IPS-18a (cell line): ENCODE measurements around the gene COL4A4.

ENCODE experiments used
- H3K27ac ChIP-seq: one replicate; pipeline ENCODE4 v1.5.1; 2013; ENCODE audit warnings: low read length
- H3K27me3 ChIP-seq: one replicate; pipeline ENCODE4 v1.6.1; 2013; ENCODE audit warnings: mild to moderate bottlenecking, low read length; ENCODE audit not compliant: control insufficient read depth, insufficient read depth
- H3K36me3 ChIP-seq: one replicate; pipeline ENCODE4 v1.6.1; 2013; ENCODE audit warnings: low read depth, low read length; ENCODE audit not compliant: control insufficient read depth
- H3K4me1 ChIP-seq: one replicate; pipeline ENCODE4 v1.6.1; 2013; ENCODE audit warnings: low read depth, low read length; ENCODE audit not compliant: control insufficient read depth
- H3K4me3 ChIP-seq: one replicate; pipeline ENCODE4 v1.5.1; 2013; ENCODE audit warnings: low read length
- H3K9ac ChIP-seq: one replicate; pipeline ENCODE4 v1.6.1; 2013; ENCODE audit warnings: mild to moderate bottlenecking, low read length, moderate library complexity
- H3K9me3 ChIP-seq: one replicate; pipeline ENCODE4 v1.6.1; 2013; ENCODE audit warnings: low read depth, low read length; ENCODE audit not compliant: control insufficient read depth

The COL4A4 gene

DNA sequence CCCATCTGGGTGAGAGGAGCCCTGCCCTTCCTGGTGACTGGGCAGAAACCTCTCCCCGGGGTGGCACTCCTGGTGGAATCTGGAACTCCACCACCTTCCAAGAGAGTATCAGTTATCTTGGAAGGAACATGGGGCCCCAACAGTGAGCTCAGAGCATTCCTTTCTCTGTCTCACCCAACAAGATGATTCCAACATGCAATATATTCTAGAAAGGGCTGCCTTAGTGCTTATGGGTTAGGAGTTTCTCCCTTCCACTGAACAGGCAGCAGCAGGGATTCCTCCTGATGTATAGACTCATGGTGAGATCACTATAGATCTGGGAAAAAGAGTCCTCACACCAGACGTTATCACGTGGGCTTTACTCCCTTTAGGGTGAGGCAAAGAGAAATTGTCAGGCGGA is 147.1 kb downstream of the COL4A4 start:
- no peaks in the 10 kb centered on the region for H3K9me3 ChIP-seq
- no peak overlapping the region for H3K4me3 ChIP-seq
- no peaks in the 10 kb centered on the region for H3K36me3 ChIP-seq
- no peaks in the 10 kb centered on the region for H3K27me3 ChIP-seq
- no peak overlapping the region for H3K27ac ChIP-seq
- no peaks in the 10 kb centered on the region for H3K4me1 ChIP-seq
- H3K9ac ChIP-seq: no peak overlapping the region

DNA sequence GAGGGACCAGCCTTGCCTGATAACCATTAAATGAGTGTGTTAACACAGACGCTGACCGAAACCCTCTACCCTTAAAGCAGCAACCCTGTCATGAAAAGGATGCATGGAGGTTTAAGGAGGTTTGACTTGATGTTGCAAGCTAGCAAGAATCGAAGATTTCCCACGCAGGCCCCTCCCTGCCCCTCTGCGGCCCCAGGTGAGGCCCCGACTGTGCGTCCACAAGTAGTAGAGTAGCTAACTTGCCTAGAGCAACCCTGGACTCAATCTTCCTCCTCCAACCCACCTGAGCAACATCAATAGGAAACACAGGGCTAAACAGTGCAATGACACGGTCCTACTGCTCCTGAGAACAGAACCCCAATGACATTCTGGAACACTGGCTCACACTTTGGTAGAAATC is 150.1 kb downstream of the COL4A4 start:
- H3K27ac ChIP-seq: no peak overlapping the region
- no peaks in the 10 kb centered on the region for H3K9me3 ChIP-seq
- no peaks in the 10 kb centered on the region for H3K36me3 ChIP-seq
- H3K4me1 ChIP-seq: no peaks in the 10 kb centered on the region
- no peak overlapping the region for H3K4me3 ChIP-seq
- H3K9ac ChIP-seq: no peak overlapping the region
- H3K27me3 ChIP-seq: no peaks in the 10 kb centered on the region

DNA sequence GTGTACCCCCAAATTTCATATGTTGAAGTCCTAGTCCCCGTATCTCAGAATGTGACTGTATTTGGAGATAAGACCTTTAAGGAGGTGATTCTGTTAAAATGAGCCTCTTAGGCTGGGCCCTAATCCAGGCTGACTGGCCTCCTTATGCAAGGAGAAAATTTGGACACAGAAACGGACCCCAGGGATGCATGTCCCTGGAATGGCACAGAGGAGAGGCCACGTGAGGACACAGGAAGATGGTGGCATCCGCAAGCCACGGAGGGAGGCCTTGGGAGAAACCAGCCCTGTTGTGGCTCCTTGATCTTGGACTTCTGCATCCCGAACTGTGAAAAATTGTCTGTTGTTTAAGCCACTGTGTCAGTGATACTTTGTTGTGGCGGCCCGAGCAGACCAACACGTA is 150.7 kb downstream of the COL4A4 start:
- no peaks in the 10 kb centered on the region for H3K9me3 ChIP-seq
- H3K27ac ChIP-seq: no peak overlapping the region
- H3K9ac ChIP-seq: no peak overlapping the region
- H3K27me3 ChIP-seq: no peaks in the 10 kb centered on the region
- no peak overlapping the region for H3K4me3 ChIP-seq
- H3K36me3 ChIP-seq: no peaks in the 10 kb centered on the region
- H3K4me1 ChIP-seq: no peaks in the 10 kb centered on the region

DNA sequence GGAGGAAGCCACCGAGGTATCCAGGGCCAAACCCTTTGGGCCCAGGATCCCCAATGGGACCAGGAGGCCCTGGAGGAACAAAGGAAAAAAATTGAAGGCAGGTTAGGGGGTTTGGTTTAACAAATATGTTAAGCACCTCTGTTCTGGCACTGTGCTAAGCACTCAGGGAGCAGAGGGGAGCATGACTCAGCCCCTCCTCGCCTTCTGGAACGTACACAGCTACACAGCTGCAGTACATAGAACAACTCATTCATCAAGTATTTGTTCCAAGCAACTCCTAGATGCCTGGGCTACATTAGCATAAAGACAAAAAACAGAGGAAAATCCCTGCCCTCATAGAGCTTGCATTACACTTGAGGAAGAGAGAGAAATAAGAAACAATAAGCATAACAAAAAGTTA is 153.6 kb downstream of the COL4A4 start:
- no peaks in the 10 kb centered on the region for H3K36me3 ChIP-seq
- H3K4me3 ChIP-seq: no peak overlapping the region
- no peak overlapping the region for H3K9ac ChIP-seq
- H3K4me1 ChIP-seq: no peaks in the 10 kb centered on the region
- no peak overlapping the region for H3K27ac ChIP-seq
- no peaks in the 10 kb centered on the region for H3K9me3 ChIP-seq
- no peaks in the 10 kb centered on the region for H3K27me3 ChIP-seq

DNA sequence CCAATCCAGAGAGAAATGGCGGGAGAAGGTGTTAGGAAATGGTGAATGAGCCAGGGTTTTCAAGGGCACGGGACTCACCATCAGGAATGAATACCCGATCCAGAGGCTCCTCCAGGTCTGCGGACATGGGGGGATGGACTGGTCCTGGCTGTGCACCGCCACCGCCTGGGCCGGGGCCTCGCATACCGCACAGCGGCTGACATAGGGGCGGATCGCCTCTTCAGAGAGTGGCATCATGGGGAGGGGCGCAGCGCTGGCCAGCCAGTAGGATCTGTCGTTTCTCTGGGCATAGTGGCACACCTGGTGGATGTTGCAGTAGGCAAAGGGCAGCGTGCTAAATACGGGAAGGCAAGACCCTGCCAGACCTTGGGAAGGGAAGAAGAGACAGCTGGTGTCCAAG is 156.1 kb downstream of the COL4A4 start:
- no peak overlapping the region for H3K27ac ChIP-seq
- no peaks in the 10 kb centered on the region for H3K4me1 ChIP-seq
- no peaks in the 10 kb centered on the region for H3K9me3 ChIP-seq
- no peaks in the 10 kb centered on the region for H3K27me3 ChIP-seq
- H3K4me3 ChIP-seq: no peak overlapping the region
- H3K9ac ChIP-seq: no peak overlapping the region
- no peaks in the 10 kb centered on the region for H3K36me3 ChIP-seq

DNA sequence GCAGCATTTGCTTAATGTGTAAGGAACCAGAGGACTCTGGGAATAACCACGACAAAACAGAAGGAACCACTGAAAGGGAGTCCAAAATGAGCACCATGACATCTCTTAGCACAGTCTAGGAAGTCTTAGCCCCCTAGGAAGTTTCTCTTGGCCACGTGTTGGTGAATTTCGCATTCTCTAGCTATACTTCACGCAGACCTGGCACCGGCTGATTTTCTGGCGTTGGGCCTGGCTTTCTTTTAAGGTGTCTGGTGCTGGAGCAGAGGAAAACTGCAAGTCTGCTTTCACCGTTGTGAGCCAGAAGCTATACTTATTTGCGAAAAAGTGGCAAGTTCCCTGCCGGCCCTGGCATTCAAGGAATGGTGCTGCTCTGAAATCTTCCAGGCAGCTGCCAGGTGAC is 156.9 kb downstream of the COL4A4 start:
- no peak overlapping the region for H3K9ac ChIP-seq
- H3K9me3 ChIP-seq: no peaks in the 10 kb centered on the region
- H3K27ac ChIP-seq: no peak overlapping the region
- H3K36me3 ChIP-seq: no peaks in the 10 kb centered on the region
- no peaks in the 10 kb centered on the region for H3K4me1 ChIP-seq
- H3K4me3 ChIP-seq: no peak overlapping the region
- no peaks in the 10 kb centered on the region for H3K27me3 ChIP-seq

DNA sequence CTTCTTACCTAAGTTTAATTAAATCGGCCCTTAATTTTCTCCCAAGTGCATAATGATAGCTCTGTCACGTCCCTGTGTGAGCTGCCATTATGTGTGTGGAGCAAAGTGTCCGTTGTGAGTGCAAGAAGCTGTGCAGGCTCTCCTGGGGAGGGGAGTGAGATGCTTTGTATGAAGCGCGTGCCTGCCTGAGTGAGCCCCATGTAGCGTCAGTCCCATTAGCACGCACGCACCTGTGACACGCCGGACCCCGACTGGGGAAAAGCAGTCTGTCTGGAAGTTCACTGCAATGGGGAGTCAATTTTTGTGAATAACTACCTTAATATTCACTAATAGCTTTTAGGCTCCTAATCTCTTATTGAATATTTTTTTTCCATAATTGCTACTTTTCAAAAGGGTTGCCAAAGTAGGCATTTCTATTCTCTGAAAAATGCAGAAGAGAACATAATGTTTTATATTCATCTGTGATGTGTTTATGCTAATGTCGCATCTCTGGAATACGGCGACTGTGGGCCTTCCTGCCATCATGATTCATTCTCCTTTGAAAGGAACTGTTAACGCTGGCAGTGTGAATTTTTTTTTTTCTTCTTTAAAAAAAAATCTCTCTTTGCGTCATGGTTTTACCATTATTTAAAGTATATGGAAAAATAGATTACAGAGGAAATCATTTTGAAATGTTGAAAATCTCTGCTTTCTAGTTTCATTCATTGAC is 157.7 kb downstream of the COL4A4 start:
- Histone ChIP-seq H3K4me3 (no peak overlapping the region), H3K36me3 (no peaks in the 10 kb centered on the region), H3K27me3 (no peaks in the 10 kb centered on the region), H3K9me3 (no peaks in the 10 kb centered on the region), H3K4me1 (no peaks in the 10 kb centered on the region), H3K27ac (no peak overlapping the region), H3K9ac (no peak overlapping the region)

DNA sequence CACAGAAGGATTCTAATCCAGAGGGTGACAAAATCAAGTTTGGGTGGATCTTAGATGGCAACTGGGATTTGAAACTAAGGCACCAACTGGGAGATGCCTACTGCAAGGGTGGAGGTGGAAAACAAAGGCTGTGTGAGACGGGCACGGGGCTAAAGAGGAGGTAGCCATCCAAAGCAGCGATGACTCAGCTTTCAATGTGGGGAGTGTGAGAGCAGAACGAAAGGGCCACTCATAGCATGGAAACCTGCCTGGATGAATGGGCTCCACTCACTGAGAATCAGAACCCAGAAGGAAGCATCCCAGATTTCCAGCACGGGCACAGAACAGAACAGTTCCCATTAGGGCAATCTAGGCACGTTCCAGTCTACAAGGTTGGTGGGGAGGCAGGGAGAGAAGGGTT is 159.5 kb downstream of the COL4A4 start:
- Histone ChIP-seq H3K36me3 (no peaks in the 10 kb centered on the region), H3K4me3 (no peak overlapping the region), H3K27me3 (no peaks in the 10 kb centered on the region), H3K4me1 (no peaks in the 10 kb centered on the region), H3K9ac (no peak overlapping the region), H3K9me3 (no peaks in the 10 kb centered on the region), H3K27ac (no peak overlapping the region)

DNA sequence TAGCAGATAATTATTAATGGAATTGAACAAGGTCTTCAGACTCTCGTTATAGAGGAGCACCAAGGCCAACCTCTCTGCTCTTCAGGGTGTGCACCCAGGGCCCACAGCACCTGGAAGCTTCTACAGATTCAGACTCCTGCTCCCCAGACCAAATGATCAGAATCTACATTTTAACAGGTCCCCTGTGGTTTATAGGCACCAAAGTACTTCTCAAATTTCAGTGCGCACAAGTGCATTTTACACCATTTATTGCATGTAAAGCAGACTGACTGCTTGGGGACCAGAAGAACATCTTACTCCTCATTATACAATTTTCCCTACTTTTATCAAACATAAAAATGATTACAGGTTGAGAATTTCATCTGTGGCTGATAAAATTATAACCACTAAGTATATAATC is 163.9 kb downstream of the COL4A4 start:
- no peaks in the 10 kb centered on the region for H3K4me1 ChIP-seq
- no peaks in the 10 kb centered on the region for H3K27me3 ChIP-seq
- no peak overlapping the region for H3K9ac ChIP-seq
- H3K4me3 ChIP-seq: no peak overlapping the region
- H3K27ac ChIP-seq: no peak overlapping the region
- H3K9me3 ChIP-seq: no peaks in the 10 kb centered on the region
- peaks cover 4% of the 10 kb centered on the region for H3K36me3 ChIP-seq

DNA sequence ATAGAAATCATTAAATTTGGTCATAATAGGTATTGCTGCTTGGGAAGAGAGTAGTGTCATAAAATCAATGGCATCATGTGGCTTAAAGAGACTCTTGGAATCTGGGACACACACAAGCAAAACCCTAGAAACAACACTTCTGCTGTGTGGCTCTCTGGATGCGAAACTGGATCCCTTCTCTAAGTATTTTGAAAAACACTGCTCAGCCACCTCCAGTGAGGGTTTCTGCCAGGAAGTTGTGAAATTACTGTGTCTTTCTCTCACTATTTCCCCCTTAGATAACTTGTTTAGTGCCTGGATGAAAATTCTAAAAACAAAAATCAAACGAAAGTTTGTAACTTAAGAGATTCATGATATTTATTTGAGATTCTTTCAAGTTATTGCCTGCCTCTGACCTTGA is 164.3 kb downstream of the COL4A4 start:
- Histone ChIP-seq H3K36me3 (peaks cover 4% of the 10 kb centered on the region), H3K9ac (no peak overlapping the region), H3K27me3 (no peaks in the 10 kb centered on the region), H3K4me3 (no peak overlapping the region), H3K9me3 (no peaks in the 10 kb centered on the region), H3K27ac (no peak overlapping the region), H3K4me1 (no peaks in the 10 kb centered on the region)

DNA sequence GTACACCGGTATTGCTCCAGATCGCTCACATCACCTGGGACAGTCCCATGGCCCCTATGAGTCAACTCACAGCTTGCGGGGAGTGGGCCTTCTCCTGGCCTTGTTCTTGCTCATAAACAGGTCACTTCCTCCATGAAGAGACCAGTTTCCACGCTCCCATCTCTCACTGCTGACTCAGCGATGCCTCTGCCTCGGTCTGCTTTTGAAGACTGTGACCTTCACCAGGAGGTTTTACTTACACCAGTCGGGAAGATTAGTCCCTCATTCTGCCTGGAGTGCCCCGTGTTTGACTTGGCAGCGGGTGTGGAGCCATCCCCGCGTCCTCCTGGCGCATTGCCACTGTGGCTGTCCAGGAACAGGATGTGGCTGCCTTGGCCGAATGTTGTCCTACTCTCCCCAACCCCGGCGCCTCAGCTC is 168.4 kb downstream of the COL4A4 start:
- H3K9me3 ChIP-seq: no peaks in the 10 kb centered on the region
- H3K36me3 ChIP-seq: peaks cover 4% of the 10 kb centered on the region
- H3K27me3 ChIP-seq: no peaks in the 10 kb centered on the region
- no peak overlapping the region for H3K27ac ChIP-seq
- H3K4me3 ChIP-seq: no peak overlapping the region
- no peak overlapping the region for H3K9ac ChIP-seq
- no peaks in the 10 kb centered on the region for H3K4me1 ChIP-seq

DNA sequence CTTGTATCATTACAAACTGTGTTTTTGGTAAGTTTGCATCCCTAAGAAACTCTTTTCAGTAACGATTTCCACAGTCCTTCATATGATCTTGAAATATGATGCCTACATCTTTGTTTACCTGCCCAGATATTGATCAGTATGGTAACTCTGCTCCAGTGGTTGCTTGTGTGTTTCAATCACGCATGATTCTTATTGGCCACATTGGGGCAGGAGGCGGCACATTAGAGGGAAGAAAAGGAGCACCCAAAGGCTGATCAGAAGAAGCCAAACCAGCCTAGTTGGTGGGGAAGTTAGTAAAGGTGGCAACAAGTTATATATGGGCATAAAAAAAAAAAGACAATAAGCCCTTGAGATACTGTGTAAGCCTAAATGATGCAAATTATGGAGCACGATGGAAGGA is 169.2 kb downstream of the COL4A4 start:
- Histone ChIP-seq H3K27ac (no peak overlapping the region), H3K36me3 (peaks cover 4% of the 10 kb centered on the region), H3K4me3 (no peak overlapping the region), H3K9me3 (no peaks in the 10 kb centered on the region), H3K27me3 (no peaks in the 10 kb centered on the region), H3K4me1 (no peaks in the 10 kb centered on the region), H3K9ac (no peak overlapping the region)
